ENCODE results near the gene GTF2H2C. TPM values are rescaled to one million over a fixed set of nuclear protein-coding genes. Genes with fewer than 3 reads are reported as not detected.
"Not testable (repeated sequence)": the region's sequence is repeated elsewhere in the genome, so short reads cannot be mapped to it uniquely, and the experiment has no call there.

The GTF2H2C gene
- polyA plus RNA-seq, 3 donors from 2014 or later, result 18.7 to 25.3 (median 24.8) TPM

DNA sequence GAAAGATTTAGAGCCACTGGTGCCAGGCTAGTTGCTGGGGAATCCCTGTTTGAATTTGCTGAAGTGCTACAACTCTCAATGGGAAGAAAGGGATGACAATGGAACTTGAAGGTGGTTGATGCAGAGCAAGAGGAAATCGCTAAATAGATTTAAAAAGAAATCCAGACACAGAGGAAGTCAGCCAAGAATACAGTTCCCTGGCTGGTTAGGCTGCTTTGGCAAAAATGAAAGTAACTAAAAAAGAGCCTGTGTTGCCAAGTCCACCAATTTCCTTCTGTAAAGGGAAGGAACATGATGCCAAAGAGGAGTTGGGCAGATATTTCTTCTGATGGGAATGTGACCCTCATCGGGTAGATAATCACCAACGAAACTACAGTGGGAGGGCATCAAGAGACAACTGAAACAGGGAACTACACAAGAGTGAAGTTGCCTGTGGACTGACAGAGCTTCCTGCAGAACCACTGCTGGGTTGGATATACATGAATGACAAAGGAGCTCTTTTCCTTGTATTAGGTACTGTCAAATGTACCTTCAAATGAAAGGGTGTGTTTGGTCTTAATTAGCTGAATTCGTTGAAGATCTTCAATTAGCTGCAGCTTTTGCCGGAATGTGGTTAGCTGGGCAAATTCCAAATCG lies 49.0 kb downstream of the GTF2H2C start:
- H3K27me3 Mint-ChIP-seq (ENCODE audit: low read depth in 3 of 3); H3K9me3 Mint-ChIP-seq; DNase-seq; H3K27ac Mint-ChIP-seq; H3K4me3 Mint-ChIP-seq; H3K4me1 Mint-ChIP-seq; H3K36me3 Mint-ChIP-seq: not testable (repeated sequence)

DNA sequence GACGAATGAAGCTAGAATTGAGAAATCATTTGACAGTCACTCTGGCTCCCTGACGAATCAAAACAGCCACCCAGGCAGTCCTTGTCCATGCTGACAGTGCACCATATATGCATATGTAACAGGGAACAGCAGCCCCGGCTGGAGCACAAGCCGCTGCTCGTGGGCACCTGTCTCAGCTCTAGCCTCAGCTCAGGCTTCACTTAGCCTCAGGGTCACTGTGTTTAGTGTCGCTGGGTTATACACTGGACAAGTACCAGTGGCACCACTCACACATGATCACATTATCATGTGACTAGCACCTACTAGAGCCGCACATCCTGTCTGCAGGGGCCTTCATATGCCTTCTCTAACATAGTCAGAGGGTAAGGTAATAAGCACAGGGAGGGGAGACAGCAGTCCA lies 54.9 kb downstream of the GTF2H2C start:
- not testable (repeated sequence) for DNase-seq; H3K4me3 Mint-ChIP-seq; H3K4me1 Mint-ChIP-seq; H3K27me3 Mint-ChIP-seq (ENCODE audit: low read depth in 3 of 3); H3K27ac Mint-ChIP-seq; H3K36me3 Mint-ChIP-seq; H3K9me3 Mint-ChIP-seq

DNA sequence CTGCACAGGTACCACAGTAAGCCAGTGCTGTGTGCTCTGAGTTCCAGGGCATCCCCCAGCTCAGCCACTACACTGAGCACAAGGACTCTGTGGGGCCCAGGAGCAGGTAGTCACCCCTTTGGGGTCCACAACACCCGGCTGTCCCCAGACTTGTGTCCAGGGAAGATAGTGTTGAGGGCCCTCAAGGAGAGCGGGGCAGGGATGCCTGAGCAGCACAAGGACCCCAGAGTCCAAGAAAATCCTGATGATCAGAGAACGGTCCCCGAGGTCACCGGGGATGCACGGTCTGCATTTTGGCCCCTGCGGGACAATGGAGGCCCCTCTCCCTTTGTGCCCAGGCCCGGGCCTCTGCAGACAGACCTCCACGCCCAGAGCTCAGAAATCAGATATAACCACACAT lies 71.9 kb downstream of the GTF2H2C start:
- not testable (repeated sequence) for H3K36me3 Mint-ChIP-seq; H3K4me1 Mint-ChIP-seq; H3K4me3 Mint-ChIP-seq; H3K27me3 Mint-ChIP-seq (ENCODE audit: low read depth in 3 of 3); H3K27ac Mint-ChIP-seq; H3K9me3 Mint-ChIP-seq; DNase-seq

Other genes starting within 250 kb of the GTF2H2C start
- gene CCDC125, start 227.4 kb upstream of the GTF2H2C start, polyA plus RNA-seq, result 1 to 10 TPM in 2 of 3 donors, under 1 TPM in 1; 0.83 to 8.1 (median 3.0) TPM
- gene AK6, start 190.7 kb upstream of the GTF2H2C start, polyA plus RNA-seq, result 10 to 100 TPM; 34.9 to 70.7 (median 52.7) TPM
- 100 to 1,000 TPM in 1 of 3 donors, 10 to 100 TPM in 2; 63.6 to 102 (median 73.8) TPM for gene TAF9, start 190.7 kb upstream of the GTF2H2C start, polyA plus RNA-seq
- 10 to 100 TPM; 15.1 to 23.3 (median 23.1) TPM for gene RAD17, start 190.4 kb upstream of the GTF2H2C start, polyA plus RNA-seq
- gene MARVELD2, start 145.1 kb upstream of the GTF2H2C start, polyA plus RNA-seq, result not detected
- gene OCLN, start 67.4 kb upstream of the GTF2H2C start, polyA plus RNA-seq, result under 1 TPM in 2 of 3 donors, not detected in 1; 0.08 to 0.13 TPM